ENCODE data around the gene MED14. TPM values are rescaled to one million over a fixed set of nuclear protein-coding genes. Genes with fewer than 3 reads are reported as not detected.

The MED14 gene
- total RNA-seq, 1 experiment from 2014 or later = 83.3 TPM

GRCh38 chrX:40615976-40616375 lies 119.4 kb downstream of the MED14 start (continued):
- TF ChIP-seq ESRRA (CRISPR knock-in tag; IDR thresholded peaks at IDR 0.05; ENCODE audit: borderline replicate concordance) (no peak), FOXK1 (CRISPR knock-in tag; IDR thresholded peaks at IDR 0.05) (no peak), FOXP4 (CRISPR knock-in tag; IDR thresholded peaks at IDR 0.05) (no peak), JAZF1 (CRISPR knock-in tag; IDR thresholded peaks at IDR 0.05) (no peak), CREM (CRISPR knock-in tag; IDR thresholded peaks at IDR 0.05) (no peak), ZNF396 (CRISPR knock-in tag; IDR thresholded peaks at IDR 0.05; ENCODE audit: borderline replicate concordance) (no peak)

GRCh38 chrX:40612511-40612910 lies 122.8 kb downstream of the MED14 start:
- no peaks in the 10 kb centered on the region for H3K4me1 Mint-ChIP-seq
- POLR2A ChIA-PET = no interaction called here
- ATAC-seq (no peak), DNase-seq (ENCODE audit: low spot score) (no peak)
- no peak overlapping the region for H3K4me3 Mint-ChIP-seq
- no peak overlapping the region for H3K27ac Mint-ChIP-seq
- no peak for TF ChIP-seq ZBTB21 (CRISPR knock-in tag; IDR thresholded peaks at IDR 0.05; ENCODE audit: borderline replicate concordance)
- no peak for TF ChIP-seq E2F4 (CRISPR knock-in tag; IDR thresholded peaks at IDR 0.05; ENCODE audit: borderline replicate concordance, low read depth)
- TF ChIP-seq AFF4 (CRISPR knock-in tag; IDR thresholded peaks at IDR 0.05; ENCODE audit: borderline replicate concordance) = no peak
- no peak for TF ChIP-seq PRDM15 (CRISPR knock-in tag; IDR thresholded peaks at IDR 0.05)
- no peak for TF ChIP-seq ZNF532 (CRISPR knock-in tag; IDR thresholded peaks at IDR 0.05; ENCODE audit: borderline replicate concordance)
- no peak for TF ChIP-seq ETV6 (CRISPR knock-in tag; IDR thresholded peaks at IDR 0.05)
- no peak for TF ChIP-seq CBFB (CRISPR knock-in tag; IDR thresholded peaks at IDR 0.05; ENCODE audit: low read depth)
- TF ChIP-seq IRF1 (CRISPR knock-in tag; IDR thresholded peaks at IDR 0.05) = no peak
- TF ChIP-seq TEAD1 (CRISPR knock-in tag; IDR thresholded peaks at IDR 0.05) = no peak
- TF ChIP-seq MYBL2 (CRISPR knock-in tag; IDR thresholded peaks at IDR 0.05) = no peak
- no peak for TF ChIP-seq E2F1 (CRISPR knock-in tag; IDR thresholded peaks at IDR 0.05)
- no peak for TF ChIP-seq ZNF396 (CRISPR knock-in tag; IDR thresholded peaks at IDR 0.05; ENCODE audit: borderline replicate concordance)
- no peak for TF ChIP-seq NR1H2 (CRISPR knock-in tag; IDR thresholded peaks at IDR 0.05)
- CTCF ChIA-PET = no interaction called here
- H3K36me3 Mint-ChIP-seq = no peaks in the 10 kb centered on the region
- no peaks in the 10 kb centered on the region for H3K27me3 Mint-ChIP-seq (ENCODE audit: low read depth)
- H3K9me3 Mint-ChIP-seq = no peaks in the 10 kb centered on the region

Measured in WTC11 (cell line).